Mucosa of gallbladder (tissue), 1 donor: Measurements from ENCODE around the gene GSTO2. TPM values are rescaled to one million over a fixed set of nuclear protein-coding genes. Genes with fewer than 3 reads are reported as not detected.
"Not testable (repeated sequence)": the region's sequence is repeated elsewhere in the genome, so short reads cannot be mapped to it uniquely, and the experiment has no call there.

Source experiments
- DNase-seq: peaks from one replicate; pipeline ENCODE4 v3.0.0-alpha.2; 2020; ENCODE audit warnings: low spot score
- total RNA-seq: library from RNA; stranded (reverse); gene quantifications from one replicate; pipeline ENCODE4 v1.2.1, GENCODE V29; 2021
- donor health status: DM: no; HTN: no; CAD: no.

GSTO2 gene
- 17.2 TPM for total RNA-seq

GRCh38 chr10:104268713-104269645 is at the start of gene GSTO2:
TSS of gene GSTO2 (plus strand) at chr10:104269184. CDS start at chr10:104274916, 5,732 bp downstream.
- DNase-seq, result peak; percentile 99

GRCh38 chr10:104220522-104220921 is 48.5 kb upstream of the GSTO2 start:
- no peak for DNase-seq

- DNase-seq, result no peak
Measured at GRCh38 chr10:104223304-104223703, 45.7 kb upstream of the GSTO2 start.

GRCh38 chr10:104230490-104230889 is 38.5 kb upstream of the GSTO2 start:
- no peak for DNase-seq

- peak; percentile 99 for DNase-seq
Measured at GRCh38 chr10:104231784-104232612, 37.0 kb upstream of the GSTO2 start, which contains the start of gene CFAP43. TSS of gene CFAP43 (minus strand) at chr10:104232364. CDS start at chr10:104232246, 118 bp downstream.

- no peak for DNase-seq
Measured at GRCh38 chr10:104232613-104233102, 36.3 kb upstream of the GSTO2 start.

- no peak for DNase-seq
Measured at GRCh38 chr10:104233817-104234216, 35.2 kb upstream of the GSTO2 start.

GRCh38 chr10:104234934-104235333 is 34.0 kb upstream of the GSTO2 start:
- DNase-seq, result no peak

GRCh38 chr10:104235801-104236200 is 33.2 kb upstream of the GSTO2 start:
- DNase-seq, result no peak

GRCh38 chr10:104240078-104240477 is 28.9 kb upstream of the GSTO2 start:
- no peak for DNase-seq

GRCh38 chr10:104242545-104242944 is 26.4 kb upstream of the GSTO2 start:
- no peak for DNase-seq

- DNase-seq, result not testable (repeated sequence)
Measured at GRCh38 chr10:104243009-104243408, 26.0 kb upstream of the GSTO2 start.

GRCh38 chr10:104243512-104243911 is 25.5 kb upstream of the GSTO2 start:
- no peak for DNase-seq

GRCh38 chr10:104245066-104245632 is 23.8 kb upstream of the GSTO2 start:
- no peak for DNase-seq

- no peak for DNase-seq
Measured at GRCh38 chr10:104246976-104247375, 22.0 kb upstream of the GSTO2 start.

GRCh38 chr10:104247513-104248146 is 21.4 kb upstream of the GSTO2 start:
- DNase-seq, result no peak

- DNase-seq, result not testable (repeated sequence)
Measured at GRCh38 chr10:104248931-104249330, 20.1 kb upstream of the GSTO2 start.

GRCh38 chr10:104250371-104250770 is 18.6 kb upstream of the GSTO2 start:
- DNase-seq, result no peak

GRCh38 chr10:104251443-104251842 is 17.5 kb upstream of the GSTO2 start:
- DNase-seq, result no peak

- DNase-seq, result no peak
Measured at GRCh38 chr10:104252368-104252767, 16.6 kb upstream of the GSTO2 start.

- peak; percentile 59 for DNase-seq
Measured at GRCh38 chr10:104253106-104253505, 15.9 kb upstream of the GSTO2 start.
